Stomach (tissue), 9 donors: ENCODE results near the gene ERVFRD-1. TPM values are rescaled to one million over a fixed set of nuclear protein-coding genes. Genes with fewer than 3 reads are reported as not detected.

ENCODE experiments used
- DNase-seq, 2 donors: peaks; one replicate each; pipeline versions ENCODE4 v3.0.0 to v3.0.0-alpha.2; 2013 to 2019
- H3K27ac ChIP-seq, 5 donors: fragments of 200-600 bp in 4 of 5; sonication (generic) in 4 of 5; one replicate each; pipeline ENCODE4 v1.5.1; 2013 to 2019; ENCODE audit warnings: mild to moderate bottlenecking in 1 of 5, moderate library complexity in 1 of 5
- H3K27me3 ChIP-seq, 3 donors: fragments of 200-600 bp; sonication (generic); one replicate each; pipeline ENCODE4 v1.5.1; 2017 to 2019; ENCODE audit warnings: mixed run types in 1 of 3
- H3K36me3 ChIP-seq, 4 donors: fragments of 200-600 bp; sonication (generic); 1 replicate in 3 of 4; 2 replicates in 1 of 4; pipeline ENCODE4 v1.5.1; 2016 to 2019
- H3K4me1 ChIP-seq, 4 donors: fragments of 200-600 bp; sonication (generic); one replicate each; pipeline ENCODE4 v1.5.1; 2016 to 2019
- H3K4me3 ChIP-seq, 4 donors: fragments of 200-600 bp; sonication (generic) in 3 of 4; one replicate each; pipeline ENCODE4 v1.5.1; 2016 to 2019; ENCODE audit warnings: mild to moderate bottlenecking in 1 of 4
- H3K9me3 ChIP-seq, 4 donors: fragments of 200-600 bp; sonication (generic); one replicate each; pipeline ENCODE4 v1.5.1; 2016 to 2019
- EP300 ChIP-seq: sonication (generic); formaldehyde crosslinking; IDR thresholded peaks from one replicate; pipeline ENCODE4 v1.6.1; 2017; ENCODE audit warnings: antibody characterized with exemption
- POLR2A ChIP-seq, 4 donors: fragments of 450-650 bp; IDR thresholded peaks; one replicate each; pipeline ENCODE4 v1.6.1; 2016; ENCODE audit warnings: antibody characterized with exemption in 4 of 4, control low read depth in 2 of 4, mild to moderate bottlenecking in 1 of 4, moderate library complexity in 1 of 4
- POLR2AphosphoS5 ChIP-seq, 3 donors: sonication (generic); formaldehyde crosslinking; IDR thresholded peaks; one replicate each; pipeline ENCODE4 v1.6.1; 2016; ENCODE audit warnings: antibody characterized with exemption in 3 of 3
- WGBS, 5 donors: extraction: QIAGEN DNeasy Blood & Tissue Kit in 3 of 5; methylation state at CpG; one replicate each; pipeline versions ENCODE4 v1.1.5 to v1.1.7; 2013 to 2018; 5-methylcytosine and 5-hydroxymethylcytosine counted together
- intact Hi-C: fragments of 100-400 bp; cut with DNase I; formaldehyde crosslinking; loops from one replicate; pipeline ENCODE4 v1.15.1; 2023; ENCODE audit warnings: low total_unique reads
- polyA plus RNA-seq, 3 donors: library from polyadenylated mRNA; stranded (reverse); fragments of 200-250 nt; gene quantifications; one replicate each; pipeline ENCODE4 v1.2.3, GENCODE V29; 2013
- total RNA-seq, 5 donors: library from RNA; depleted of rRNA; stranded (reverse); fragments of >200 nt; gene quantifications; one replicate each; pipeline versions ENCODE4 v1.1.0 to v1.2.3, GENCODE V29; 2014 to 2016
- TF ChIP-seq, protein P1 (sequence below), 7 experiments: fragments of 450-650 bp in 4 of 7; fragments of 200-600 bp in 3 of 7; sonication (generic) in 3 of 7; IDR thresholded peaks; one replicate each; pipeline ENCODE4 v1.5.1; 2016 to 2019; ENCODE audit warnings: antibody characterized with exemption in 7 of 7, control low read depth in 2 of 7, mild to moderate bottlenecking in 1 of 7
- donor health status: healthy with polysubstance abuse.
- donor health status: Bipolar disorder and iron deficiency.
- donor health status: healthy.

The ERVFRD-1 gene
- total and polyA plus RNA-seq, 8 donors = 0.15 to 1.2 (median 0.19) TPM; not detected in 5

DNA sequence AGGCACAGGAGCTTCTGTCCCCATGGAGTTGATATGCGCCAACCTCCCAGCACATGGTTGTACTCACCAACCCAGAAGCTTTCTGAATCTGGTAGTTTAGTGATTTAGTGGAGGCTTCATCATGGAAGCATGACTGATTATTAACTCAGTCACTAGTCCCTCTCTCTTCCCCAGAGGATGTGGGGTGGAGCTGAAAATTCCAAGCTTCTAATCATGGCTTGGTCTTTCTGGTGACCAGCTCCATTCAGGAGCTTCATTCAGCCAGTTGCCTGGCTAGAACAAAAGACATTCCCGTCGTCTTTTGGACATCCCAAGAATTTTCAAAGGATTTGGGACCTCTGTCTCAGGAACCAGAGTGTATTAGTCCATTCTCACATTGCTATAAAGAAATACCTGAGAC is 31.2 kb downstream of the ERVFRD-1 start:
- Histone ChIP-seq H3K4me1 (no peaks in the 10 kb centered on the region), H3K4me3 (no peak overlapping the region), H3K9me3 (no peaks in the 10 kb centered on the region), H3K27ac (no peak overlapping the region), H3K27me3 (no peaks in the 10 kb centered on the region), H3K36me3 (no peaks in the 10 kb centered on the region)
- WGBS, 5 donors = 55 to 78% (median 58%) methylated on average over 3 of the region's 3 CpGs
- intact Hi-C loops = no loop called here
- TF ChIP-seq POLR2A (IDR thresholded peaks at IDR 0.05) = no peak
- DNase-seq = no peak

DNA sequence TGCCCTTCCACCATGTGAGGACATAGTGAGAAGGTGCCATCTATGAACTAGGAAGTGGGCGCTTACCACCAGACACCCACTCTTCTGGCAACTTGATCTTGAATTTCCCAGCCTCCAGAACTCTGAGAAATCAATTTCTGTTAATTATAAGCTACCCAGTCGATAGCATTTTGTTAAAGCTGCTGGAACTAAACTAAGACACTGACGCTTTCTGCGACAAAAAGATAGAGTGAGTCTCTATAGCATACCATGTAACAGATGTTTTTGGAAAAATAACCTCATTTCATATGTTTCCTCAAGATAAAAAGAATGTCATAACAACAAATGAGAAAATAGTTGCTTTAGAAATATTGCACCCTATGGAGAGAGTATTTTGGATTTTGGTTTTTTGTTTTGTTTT is 33.3 kb downstream of the ERVFRD-1 start:
- Histone ChIP-seq H3K27ac (no peak overlapping the region), H3K4me1 (no peaks in the 10 kb centered on the region), H3K36me3 (no peaks in the 10 kb centered on the region), H3K9me3 (no peaks in the 10 kb centered on the region), H3K27me3 (no peaks in the 10 kb centered on the region), H3K4me3 (no peak overlapping the region)
- intact Hi-C loops = no loop called here
- WGBS, 5 donors = 88 to 94% (median 91%) methylated on average over 4 of the region's 4 CpGs
- DNase-seq = no peak
- TF ChIP-seq EP300 = no peak
- TF ChIP-seq, protein P1, sequence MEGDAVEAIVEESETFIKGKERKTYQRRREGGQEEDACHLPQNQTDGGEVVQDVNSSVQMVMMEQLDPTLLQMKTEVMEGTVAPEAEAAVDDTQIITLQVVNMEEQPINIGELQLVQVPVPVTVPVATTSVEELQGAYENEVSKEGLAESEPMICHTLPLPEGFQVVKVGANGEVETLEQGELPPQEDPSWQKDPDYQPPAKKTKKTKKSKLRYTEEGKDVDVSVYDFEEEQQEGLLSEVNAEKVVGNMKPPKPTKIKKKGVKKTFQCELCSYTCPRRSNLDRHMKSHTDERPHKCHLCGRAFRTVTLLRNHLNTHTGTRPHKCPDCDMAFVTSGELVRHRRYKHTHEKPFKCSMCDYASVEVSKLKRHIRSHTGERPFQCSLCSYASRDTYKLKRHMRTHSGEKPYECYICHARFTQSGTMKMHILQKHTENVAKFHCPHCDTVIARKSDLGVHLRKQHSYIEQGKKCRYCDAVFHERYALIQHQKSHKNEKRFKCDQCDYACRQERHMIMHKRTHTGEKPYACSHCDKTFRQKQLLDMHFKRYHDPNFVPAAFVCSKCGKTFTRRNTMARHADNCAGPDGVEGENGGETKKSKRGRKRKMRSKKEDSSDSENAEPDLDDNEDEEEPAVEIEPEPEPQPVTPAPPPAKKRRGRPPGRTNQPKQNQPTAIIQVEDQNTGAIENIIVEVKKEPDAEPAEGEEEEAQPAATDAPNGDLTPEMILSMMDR (IDR thresholded peaks at IDR 0.05) = no peak
- no peak for TF ChIP-seq POLR2AphosphoS5 (IDR thresholded peaks at IDR 0.05)
- TF ChIP-seq POLR2A (IDR thresholded peaks at IDR 0.05) = no peak

DNA sequence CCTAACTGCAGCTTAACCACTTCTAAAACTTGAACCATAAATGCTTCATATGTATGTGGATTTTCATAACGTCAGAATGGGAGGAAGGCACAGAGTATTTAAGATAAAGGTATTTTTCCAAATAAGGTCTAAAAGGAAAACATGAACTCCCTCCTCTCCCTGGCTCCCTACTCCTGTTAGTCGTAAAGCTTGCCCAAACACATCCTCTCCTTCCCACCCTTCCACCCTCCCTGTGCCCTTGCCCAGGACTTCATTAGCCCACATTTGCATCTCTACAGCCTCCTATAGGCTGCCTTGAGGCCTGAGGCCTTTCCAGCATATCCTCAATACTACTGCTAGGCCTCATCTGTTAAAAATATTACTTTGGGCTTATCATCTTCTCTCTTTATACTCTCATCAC is 35.0 kb downstream of the ERVFRD-1 start:
- Histone ChIP-seq H3K27me3 (no peaks in the 10 kb centered on the region), H3K4me3 (no peak overlapping the region), H3K4me1 (no peaks in the 10 kb centered on the region), H3K9me3 (no peaks in the 10 kb centered on the region), H3K36me3 (no peaks in the 10 kb centered on the region), H3K27ac (no peak overlapping the region)
- no peak for DNase-seq
- WGBS, 5 donors = 68 to 79% (median 78%) methylated on average over 2 of the region's 2 CpGs
- TF ChIP-seq, protein P1 (IDR thresholded peaks at IDR 0.05) = no peak
- TF ChIP-seq POLR2A (IDR thresholded peaks at IDR 0.05) (no peak), POLR2AphosphoS5 (IDR thresholded peaks at IDR 0.05) (no peak), EP300 (no peak)
- intact Hi-C loops = no loop called here

DNA sequence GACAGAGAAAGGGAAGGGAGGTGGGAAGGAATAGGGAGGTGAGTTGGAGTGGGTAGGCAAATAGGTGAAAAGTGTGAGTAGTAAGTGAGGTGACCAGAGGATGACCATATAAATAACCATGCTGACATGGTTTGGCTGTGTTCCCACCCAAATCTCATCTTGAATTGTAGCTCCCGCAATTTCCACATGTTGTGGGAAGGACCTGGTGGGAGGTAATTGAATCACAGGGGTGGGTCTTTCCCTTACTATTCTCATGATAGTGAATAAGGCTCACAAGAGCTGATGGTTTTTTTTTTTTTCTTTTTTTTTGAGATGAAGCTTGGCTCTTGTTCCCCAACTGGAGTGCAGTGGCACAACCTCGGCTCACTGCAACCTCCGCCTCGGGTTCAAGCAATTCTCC is 39.4 kb downstream of the ERVFRD-1 start:
- TF ChIP-seq POLR2A (IDR thresholded peaks at IDR 0.05) (no peak), POLR2AphosphoS5 (IDR thresholded peaks at IDR 0.05) (no peak), EP300 (no peak)
- TF ChIP-seq, protein P1 (IDR thresholded peaks at IDR 0.05) = no peak
- no peaks in the 10 kb centered on the region for H3K9me3 ChIP-seq
- no peaks in the 10 kb centered on the region for H3K36me3 ChIP-seq
- H3K4me1 ChIP-seq = peaks cover 0 to 4% (median 0%) of the 10 kb centered on the region in 4 donors
- DNase-seq = no peak
- intact Hi-C loops = no loop called here
- no peak overlapping the region for H3K27ac ChIP-seq
- H3K4me3 ChIP-seq = no peak overlapping the region
- WGBS, 5 donors = 88 to 97% (median 91%) methylated on average over 4 of the region's 4 CpGs
- no peaks in the 10 kb centered on the region for H3K27me3 ChIP-seq

DNA sequence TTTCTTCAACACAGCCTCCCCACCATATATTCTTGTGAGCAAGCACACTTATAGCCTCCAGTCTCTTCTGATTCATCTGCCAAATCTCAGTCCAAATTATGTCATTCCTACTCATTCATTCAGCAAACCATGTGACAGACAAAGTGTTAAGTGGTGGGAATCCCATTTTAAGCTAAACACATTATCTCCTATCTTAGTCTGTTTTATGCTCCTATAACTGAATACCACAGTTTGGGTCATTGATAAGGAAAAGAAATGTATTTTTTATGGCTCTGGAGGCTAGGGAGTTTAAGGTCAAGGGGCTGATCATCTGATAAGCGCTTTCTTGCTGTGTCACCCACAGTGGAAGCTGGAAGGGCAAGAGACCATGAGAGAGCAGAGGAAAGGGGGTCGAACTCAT is 41.8 kb downstream of the ERVFRD-1 start:
- Histone ChIP-seq H3K4me1 (peaks cover 0 to 4% (median 0%) of the 10 kb centered on the region in 4 donors), H3K27me3 (no peaks in the 10 kb centered on the region), H3K4me3 (no peak overlapping the region), H3K36me3 (no peaks in the 10 kb centered on the region), H3K27ac (no peak overlapping the region), H3K9me3 (no peaks in the 10 kb centered on the region)
- DNase-seq = no peak
- intact Hi-C loops = loop anchor here (5.0 kb wide), 1 partner anchor 117 kb away; no protein-coding TSS in a partner anchor
- 55 to 83% (median 66%) methylated on average over 2 of the region's 2 CpGs for WGBS, 5 donors
- TF ChIP-seq, protein P1 (IDR thresholded peaks at IDR 0.05) = no peak
- no peak for TF ChIP-seq EP300
